HCT116 (cell line): Measurements from ENCODE around the gene KPNA5. TPM values are rescaled to one million over a fixed set of nuclear protein-coding genes. Genes with fewer than 3 reads are reported as not detected.

Experiments used
- ATAC-seq: fragments of 200-7000 bp; cut with Tn5 transposase; 2 replicates; pipeline ENCODE4 v1.9.1; 2020; ENCODE audit warnings: mild to moderate bottlenecking, moderate library complexity
- BruUV-seq: library from RNA; stranded (reverse); fragments of 400-500 nt; replicated peaks from 2 replicates; lab custom pipeline; 2021; lab: Mats Ljungman, UMichigan
- CTCF ChIA-PET: fragments of 300-600 bp; sonication (Branson Sonifier 250); formaldehyde crosslinking; loops from one replicate; lab custom pipeline; 2021; ENCODE audit warnings: antibody characterized with exemption; lab: Charles Lee
- POLR2A ChIA-PET: fragments of 300-600, 350-600 bp; sonication (Branson Sonifier 250); formaldehyde crosslinking; loops from one replicate; lab custom pipeline; 2021; ENCODE audit warnings: antibody characterized with exemption; lab: Charles Lee
- RAD21 ChIA-PET, 2 experiments: fragments of 300-600 bp; sonication (Branson Sonifier 250); formaldehyde crosslinking; loops; one replicate each; lab custom pipeline; 2023; ENCODE audit warnings: low total read pairs in 2 of 2; ENCODE audit not compliant: uncharacterized antibody in 2 of 2, unreplicated experiment in 2 of 2, low non-redundant PET in 1 of 2; lab: Charles Lee
- DNase-seq: peaks from one replicate; pipeline ENCODE4 v3.0.0-alpha.2; 2010; ENCODE audit warnings: low read depth, low spot score
- H2AFZ ChIP-seq: fragments of 200-600 bp; shearing (Covaris generic), sonication (generic); 2 replicates; pipeline ENCODE4 v1.6.1; 2017; ENCODE audit warnings: low read depth, mixed run types, mixed read lengths, antibody characterized with exemption, low read length; ENCODE audit not compliant: poor library complexity, severe bottlenecking
- H3K27ac ChIP-seq: 2 replicates; pipeline ENCODE4 v1.5.1; 2012; ENCODE audit warnings: low read depth, low read length
- H3K27me3 ChIP-seq: fragments of 200-600 bp; sonication (generic); 2 replicates; pipeline ENCODE4 v1.6.1; 2016; ENCODE audit warnings: mixed run types, low read length, mixed read lengths; ENCODE audit not compliant: insufficient read depth
- H3K36me3 ChIP-seq, 2 experiments: fragments of 200-500 bp in 1 of 2; fragments of 200-600 bp in 1 of 2; sonication (Bioruptor generic) in 1 of 2; sonication (generic) in 1 of 2; 2 replicates each; pipeline versions ENCODE4 v1.5.1 to v1.6.1; 2014 to 2016; ENCODE audit warnings: low read length in 2 of 2, inconsistent platforms in 1 of 2, mixed read lengths in 1 of 2, mixed run types in 1 of 2; ENCODE audit not compliant: insufficient read depth in 2 of 2, control insufficient read depth in 1 of 2
- H3K4me1 ChIP-seq, 2 experiments: fragments of 200-600 bp in 1 of 2; sonication (generic) in 1 of 2; 2 replicates each; pipeline versions ENCODE4 v1.5.1 to v1.6.1; 2012 to 2017; ENCODE audit warnings: low read length in 2 of 2, inconsistent platforms in 1 of 2, mild to moderate bottlenecking in 1 of 2, mixed read lengths in 1 of 2, mixed run types in 1 of 2, moderate library complexity in 1 of 2; ENCODE audit not compliant: insufficient read depth in 2 of 2, control insufficient read depth in 1 of 2
- H3K4me2 ChIP-seq: fragments of 200-600 bp; sonication (generic); 2 replicates; pipeline ENCODE4 v1.6.1; 2017; ENCODE audit warnings: mixed run types, low read length, mixed read lengths
- H3K4me3 ChIP-seq, 2 experiments: fragments of 200-600 bp in 1 of 2; sonication (generic) in 1 of 2; replicated peaks in 1 of 2; 2 replicates each; pipeline ENCODE4 v1.5.1; 2011 to 2016; ENCODE audit warnings: low read length in 2 of 2, control low read depth in 1 of 2, low read depth in 1 of 2, mild to moderate bottlenecking in 1 of 2, mixed read lengths in 1 of 2, mixed run types in 1 of 2
- H3K79me2 ChIP-seq: fragments of 200-600 bp; sonication (generic); 2 replicates; pipeline ENCODE4 v1.6.1; 2017; ENCODE audit warnings: mild to moderate bottlenecking, mixed run types, low read length, moderate library complexity, mixed read lengths; ENCODE audit not compliant: insufficient read depth
- H3K9ac ChIP-seq: fragments of 200-600 bp; sonication (generic); 2 replicates; pipeline ENCODE4 v1.6.1; 2016; ENCODE audit warnings: low read length, mixed read lengths
- H3K9me2 ChIP-seq: fragments of 200-600 bp; sonication (generic), shearing (Covaris generic); 2 replicates; pipeline ENCODE4 v1.6.1; 2017; ENCODE audit warnings: mixed run types, mild to moderate bottlenecking, moderate library complexity; ENCODE audit not compliant: insufficient read depth
- H3K9me3 ChIP-seq, 2 experiments: fragments of 200-500 bp in 1 of 2; fragments of 200-600 bp in 1 of 2; sonication (Bioruptor generic) in 1 of 2; sonication (generic) in 1 of 2; 2 replicates each; pipeline ENCODE4 v1.6.1; 2014 to 2017; ENCODE audit warnings: low read length in 2 of 2, mixed read lengths in 2 of 2, inconsistent platforms in 1 of 2, low read depth in 1 of 2, mild to moderate bottlenecking in 1 of 2, mixed run types in 1 of 2, moderate library complexity in 1 of 2; ENCODE audit not compliant: control insufficient read depth in 1 of 2, insufficient read depth in 1 of 2
- H4K20me1 ChIP-seq: fragments of 200-600 bp; sonication (generic), shearing (Covaris generic); 2 replicates; pipeline ENCODE4 v1.6.1; 2017; ENCODE audit warnings: mixed run types, mild to moderate bottlenecking, moderate library complexity; ENCODE audit not compliant: insufficient read depth
- CBX3 ChIP-seq: IDR thresholded peaks from 2 replicates; pipeline ENCODE4 v1.6.1; 2012; ENCODE audit warnings: low read depth
- CEBPB ChIP-seq: IDR thresholded peaks from 2 replicates; pipeline ENCODE4 v1.6.1; 2012; ENCODE audit warnings: low read depth
- CTCF ChIP-seq, 3 experiments: fragments of 200-600 bp in 1 of 3; sonication (generic) in 1 of 3; IDR thresholded peaks in 2 of 3; conservative IDR thresholded peaks in 1 of 3; 2 replicates each; pipeline ENCODE4 v1.5.1; 2012 to 2017; ENCODE audit warnings: low read depth in 2 of 3, low read length in 2 of 3, antibody characterized with exemption in 1 of 3, borderline replicate concordance in 1 of 3, control low read depth in 1 of 3, mild to moderate bottlenecking in 1 of 3, mixed read lengths in 1 of 3, mixed run types in 1 of 3, moderate library complexity in 1 of 3; ENCODE audit not compliant: insufficient read depth in 1 of 3
- EGR1 ChIP-seq: IDR thresholded peaks from 2 replicates; pipeline ENCODE4 v1.6.1; 2012; ENCODE audit warnings: low read depth
- EZH2phosphoT487 ChIP-seq: fragments of 200-600 bp; IDR thresholded peaks from 2 replicates; pipeline ENCODE4 v1.6.1; 2018; ENCODE audit warnings: antibody characterized with exemption, borderline replicate concordance
- FOSL1 ChIP-seq: IDR thresholded peaks from 2 replicates; pipeline ENCODE4 v1.6.1; 2012; ENCODE audit warnings: low read depth
- JUND ChIP-seq: IDR thresholded peaks from 2 replicates; pipeline ENCODE4 v1.6.1; 2012
- MAX ChIP-seq: IDR thresholded peaks from 2 replicates; pipeline ENCODE4 v1.6.1; 2012
- RAD21 ChIP-seq: IDR thresholded peaks from 2 replicates; pipeline ENCODE4 v1.6.1; 2012; ENCODE audit warnings: low read depth, mild to moderate bottlenecking
- SIN3A ChIP-seq: IDR thresholded peaks from 2 replicates; pipeline ENCODE4 v1.6.1; 2012; ENCODE audit warnings: low read depth
- SP1 ChIP-seq: IDR thresholded peaks from 2 replicates; pipeline ENCODE4 v1.6.1; 2012; ENCODE audit warnings: low read depth
- SRF ChIP-seq: IDR thresholded peaks from 2 replicates; pipeline ENCODE4 v1.6.1; 2012; ENCODE audit warnings: low read depth
- TCF7L2 ChIP-seq: IDR thresholded peaks from 2 replicates; pipeline ENCODE4 v1.7.0; 2011; ENCODE audit warnings: borderline replicate concordance, inconsistent platforms; ENCODE audit not compliant: insufficient read depth, insufficient read length; ENCODE audit errors: extremely low read depth
- YY1 ChIP-seq: IDR thresholded peaks from 2 replicates; pipeline ENCODE4 v1.6.1; 2011; ENCODE audit warnings: low read length, low read depth, moderate library complexity, mild to moderate bottlenecking; ENCODE audit not compliant: insufficient replicate concordance; ENCODE audit errors: extremely low read depth
- ZFX ChIP-seq: fragments of 450-650 bp; IDR thresholded peaks from 2 replicates; pipeline ENCODE4 v1.6.1; 2017
- ZNF274 ChIP-seq: fragments of 200-500 bp; sonication (Bioruptor generic); IDR thresholded peaks from 2 replicates; pipeline ENCODE4 v1.6.1; 2014; ENCODE audit warnings: mild to moderate bottlenecking, low read depth, low read length, inconsistent platforms
- intact Hi-C: fragments of 100-400 bp; cut with micrococcal nuclease; formaldehyde crosslinking; loops from 2 replicates; pipeline ENCODE4 v1.10.0; 2022
- total RNA-seq: library from RNA; stranded (reverse); gene quantifications from one replicate; pipeline ENCODE4 v1.2.1, GENCODE V29; 2021; ENCODE audit not compliant: unreplicated experiment
- TF ChIP-seq, protein P1 (sequence below): IDR thresholded peaks from 2 replicates; pipeline ENCODE4 v1.6.1; 2011; ENCODE audit warnings: mild to moderate bottlenecking, low read length, moderate library complexity; ENCODE audit not compliant: insufficient replicate concordance; ENCODE audit errors: extremely low read depth

Gene KPNA5
- total RNA-seq, 1 experiment from 2014 or later, result 9.8 TPM

- no peaks in the 10 kb centered on the region for H3K27me3 ChIP-seq
- no peak overlapping the region for H3K27ac ChIP-seq
- intact Hi-C loops, result no loop called here
- H3K36me3 ChIP-seq, result no peaks in the 10 kb centered on the region
- POLR2A ChIA-PET, result no interaction called here
- TF ChIP-seq ZFX (no peak), SRF (no peak), SP1 (no peak), RAD21 (no peak), CEBPB (no peak), JUND (no peak), CTCF (IDR thresholded peaks at IDR 0.05 in 2 of 3, conservative IDR thresholded peaks at IDR 0.05 in 1 of 3; ENCODE audit: borderline replicate concordance in 1 of 3, insufficient read depth in 1 of 3, low read depth in 2 of 3, low read length in 2 of 3) (no peak), MAX (no peak), EZH2phosphoT487 (no peak), FOSL1 (no peak), YY1 (no peak), SIN3A (no peak), ZNF274 (no peak), EGR1 (no peak), CBX3 (no peak), TCF7L2 (no peak)
- TF ChIP-seq, protein P1, sequence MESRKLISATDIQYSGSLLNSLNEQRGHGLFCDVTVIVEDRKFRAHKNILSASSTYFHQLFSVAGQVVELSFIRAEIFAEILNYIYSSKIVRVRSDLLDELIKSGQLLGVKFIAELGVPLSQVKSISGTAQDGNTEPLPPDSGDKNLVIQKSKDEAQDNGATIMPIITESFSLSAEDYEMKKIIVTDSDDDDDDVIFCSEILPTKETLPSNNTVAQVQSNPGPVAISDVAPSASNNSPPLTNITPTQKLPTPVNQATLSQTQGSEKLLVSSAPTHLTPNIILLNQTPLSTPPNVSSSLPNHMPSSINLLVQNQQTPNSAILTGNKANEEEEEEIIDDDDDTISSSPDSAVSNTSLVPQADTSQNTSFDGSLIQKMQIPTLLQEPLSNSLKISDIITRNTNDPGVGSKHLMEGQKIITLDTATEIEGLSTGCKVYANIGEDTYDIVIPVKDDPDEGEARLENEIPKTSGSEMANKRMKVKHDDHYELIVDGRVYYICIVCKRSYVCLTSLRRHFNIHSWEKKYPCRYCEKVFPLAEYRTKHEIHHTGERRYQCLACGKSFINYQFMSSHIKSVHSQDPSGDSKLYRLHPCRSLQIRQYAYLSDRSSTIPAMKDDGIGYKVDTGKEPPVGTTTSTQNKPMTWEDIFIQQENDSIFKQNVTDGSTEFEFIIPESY, result no peak
- no TSS peak for BruUV-seq
- H3K79me2 ChIP-seq, result no peaks in the 10 kb centered on the region
- ATAC-seq, result no peak
- no peak overlapping the region for H3K4me2 ChIP-seq
- H4K20me1 ChIP-seq, result no peaks in the 10 kb centered on the region
- H3K4me3 ChIP-seq, result no peak overlapping the region
- no peaks in the 10 kb centered on the region for H3K4me1 ChIP-seq
- no peak for DNase-seq
- H3K9me3 ChIP-seq, result no peaks in the 10 kb centered on the region
- no peak overlapping the region for H3K9ac ChIP-seq
- CTCF ChIA-PET, result no interaction called here
- H2AFZ ChIP-seq, result no peak overlapping the region
- 0 out of 2 replicates have a peak, but pooled peaks cover 3% of the 10 kb centered on the region for H3K9me2 ChIP-seq
- RAD21 ChIA-PET, result no interaction called here
Observed at GRCh38 chr6:116773886-116774285, 92.9 kb downstream of the KPNA5 start.
